Activated naive CD8-positive, alpha-beta T cell treated with anti-CD3 and anti-CD28 coated beads, Interleukin-2, amount 50 U/mL, for 24 hours (primary cell): ENCODE data around the gene IFT80.

ENCODE experiments used
- ATAC-seq: fragments of 150-1000 bp; cut with Tn5 transposase; one replicate; pipeline ENCODE4 v1.10.0; 2021
- DNase-seq: peaks from one replicate; pipeline ENCODE4 v3.0.0; 2021
- H3K27ac Mint-ChIP-seq: one replicate; pipeline ENCODE4 v1.8.0; 2021; ENCODE audit warnings: mild to moderate bottlenecking, mixed read lengths
- H3K27me3 Mint-ChIP-seq: one replicate; pipeline ENCODE4 v1.8.0; 2021; ENCODE audit warnings: mixed read lengths
- H3K36me3 Mint-ChIP-seq: one replicate; pipeline ENCODE4 v1.8.0; 2021; ENCODE audit warnings: low read depth, mixed read lengths
- H3K4me1 Mint-ChIP-seq: one replicate; pipeline ENCODE4 v1.8.0; 2021; ENCODE audit warnings: mixed read lengths
- H3K4me3 Mint-ChIP-seq: one replicate; pipeline ENCODE4 v1.8.0; 2021; ENCODE audit warnings: mild to moderate bottlenecking, moderate library complexity, mixed read lengths
- H3K9me3 Mint-ChIP-seq: one replicate; pipeline ENCODE4 v1.8.0; 2021; ENCODE audit warnings: mixed read lengths

IFT80 gene

DNA sequence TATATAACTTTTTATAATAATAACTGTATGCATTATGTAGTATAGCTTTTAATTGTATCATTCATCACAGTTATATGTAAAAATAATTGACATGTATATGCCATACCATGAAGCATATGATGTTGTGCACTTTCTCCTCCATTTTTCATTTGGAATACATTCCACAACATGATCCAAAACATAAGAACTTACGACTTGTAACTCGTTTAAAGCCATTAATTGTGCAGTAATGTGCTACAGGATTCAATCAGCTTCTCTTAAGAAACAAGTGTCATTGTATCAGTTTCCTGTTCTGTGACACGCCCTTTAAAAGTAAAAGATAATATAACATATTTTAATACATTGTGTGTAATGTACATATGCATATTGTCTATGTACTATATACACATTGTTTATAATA is 171.6 kb downstream of the IFT80 start:
- Mint-ChIP-seq H3K27me3 (peaks cover 53% of the 10 kb centered on the region), H3K4me1 (peaks cover 12% of the 10 kb centered on the region)

DNA sequence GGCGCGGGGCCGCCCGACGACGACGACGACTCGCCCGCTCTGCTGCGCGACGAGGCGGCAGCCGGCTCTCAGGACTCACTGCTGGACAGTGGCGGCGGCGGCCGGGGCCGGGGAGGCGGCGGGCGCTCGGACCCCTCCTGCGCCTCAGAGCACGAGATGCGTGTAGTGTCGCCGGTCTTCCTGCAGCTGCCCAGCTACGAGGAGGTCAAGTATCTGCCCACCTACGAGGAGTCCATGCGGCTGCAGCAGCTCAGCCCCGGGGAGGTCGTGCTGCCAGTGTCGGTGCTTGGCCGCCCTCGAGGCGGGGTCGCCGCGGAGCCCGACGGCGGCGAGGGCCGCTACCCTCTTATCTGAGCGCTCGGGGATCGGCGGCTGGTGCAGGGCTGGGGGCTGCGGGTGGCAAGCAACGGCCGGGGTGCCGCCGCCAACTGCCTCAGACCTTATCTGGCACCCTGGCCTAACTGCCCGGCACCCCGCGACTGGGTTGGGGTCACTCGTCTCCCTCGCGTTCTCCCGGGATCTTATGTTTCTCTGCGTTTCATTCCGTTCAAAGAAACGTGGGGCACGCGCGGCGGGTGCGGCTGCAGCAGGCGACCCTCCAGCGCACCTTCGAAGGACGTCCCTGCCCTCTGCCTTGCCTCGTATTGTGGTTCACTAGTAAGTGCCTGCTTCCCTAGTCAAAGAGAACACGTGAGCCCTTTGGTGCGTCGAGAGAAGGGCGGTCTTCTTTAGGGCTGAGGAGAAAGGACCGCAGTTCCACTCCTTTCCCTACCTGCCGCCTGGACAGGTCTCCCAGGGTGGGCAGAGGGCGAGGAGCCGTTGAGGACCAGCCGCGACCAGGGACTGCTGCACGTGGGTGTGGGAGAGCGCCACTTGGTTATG is 172.8 kb downstream of the IFT80 start:
- H3K4me1 Mint-ChIP-seq, result peaks cover 12% of the 10 kb centered on the region
- H3K27me3 Mint-ChIP-seq, result peaks cover 55% of the 10 kb centered on the region
- DNase-seq (peak; percentile 4), ATAC-seq (no peak)
- H3K4me3 Mint-ChIP-seq, result peak overlapping the region; percentile 49
- H3K36me3 Mint-ChIP-seq, result no peaks in the 10 kb centered on the region
- no peaks in the 10 kb centered on the region for H3K9me3 Mint-ChIP-seq
- H3K27ac Mint-ChIP-seq, result peak overlapping the region; percentile 35

More for the DNA sequence above, 171.6 kb downstream of the IFT80 start:
- no peak overlapping the region for H3K27ac Mint-ChIP-seq
- DNase-seq (no peak), ATAC-seq (no peak)
- H3K4me3 Mint-ChIP-seq, result no peak overlapping the region
- no peaks in the 10 kb centered on the region for H3K36me3 Mint-ChIP-seq
- no peaks in the 10 kb centered on the region for H3K9me3 Mint-ChIP-seq

DNA sequence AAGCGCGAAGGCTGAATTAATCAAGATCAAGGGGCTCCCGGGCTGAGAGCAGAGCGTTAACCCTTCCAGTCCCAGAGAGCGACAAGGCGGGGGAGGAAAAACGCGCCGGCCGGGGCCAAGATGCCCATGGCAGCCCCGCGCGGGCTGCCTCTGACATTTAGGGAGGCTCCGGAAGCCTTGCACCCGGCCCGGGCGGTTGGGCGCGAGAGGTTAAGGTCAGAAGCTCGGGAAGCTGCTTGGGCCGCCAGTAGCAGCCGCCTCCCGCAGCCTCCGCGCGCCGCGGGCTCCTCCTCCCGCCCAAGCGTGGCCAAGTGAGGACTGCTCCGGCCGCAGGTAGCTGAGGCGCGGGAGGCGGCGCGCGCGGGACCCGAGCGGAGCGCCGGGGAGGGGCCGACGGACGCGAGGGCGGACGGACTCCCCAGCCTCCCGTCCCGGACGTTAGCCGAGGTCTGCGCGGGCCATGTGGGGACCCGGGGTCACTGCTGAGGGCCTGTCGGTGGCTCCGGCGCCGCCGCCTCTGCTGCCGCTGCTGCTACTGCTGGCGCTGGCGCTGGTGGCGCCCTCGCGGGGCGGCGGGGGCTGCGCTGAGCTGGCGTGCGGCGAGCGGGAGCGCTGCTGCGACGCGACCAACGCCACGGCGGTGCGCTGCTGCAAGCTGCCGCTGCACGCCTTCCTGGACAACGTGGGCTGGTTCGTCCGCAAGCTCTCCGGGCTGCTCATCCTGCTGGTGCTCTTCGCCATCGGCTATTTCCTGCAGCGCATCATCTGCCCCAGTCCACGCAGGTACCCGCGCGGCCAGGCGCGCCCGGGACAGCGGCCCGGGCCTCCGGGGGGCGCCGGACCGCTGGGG is 173.6 kb downstream of the IFT80 start, which contains the start of gene C3orf80:
Gene C3orf80 (plus strand): TSS at position 247 of the 850 bp plus-strand sequence. CDS start 214 bp downstream, at position 461.
- peaks cover 56% of the 10 kb centered on the region for H3K27me3 Mint-ChIP-seq
- ATAC-seq (peak; percentile 82), DNase-seq (peak; percentile 52)
- H3K4me3 Mint-ChIP-seq, result peak within 1 kb of the TSS; percentile 66
- H3K27ac Mint-ChIP-seq, result no peak within 1 kb of the TSS
- H3K9me3 Mint-ChIP-seq, result no peaks in the 10 kb centered on the region
- H3K4me1 Mint-ChIP-seq, result peaks cover 12% of the 10 kb centered on the region
- H3K36me3 Mint-ChIP-seq, result no peaks in the 10 kb centered on the region

DNA sequence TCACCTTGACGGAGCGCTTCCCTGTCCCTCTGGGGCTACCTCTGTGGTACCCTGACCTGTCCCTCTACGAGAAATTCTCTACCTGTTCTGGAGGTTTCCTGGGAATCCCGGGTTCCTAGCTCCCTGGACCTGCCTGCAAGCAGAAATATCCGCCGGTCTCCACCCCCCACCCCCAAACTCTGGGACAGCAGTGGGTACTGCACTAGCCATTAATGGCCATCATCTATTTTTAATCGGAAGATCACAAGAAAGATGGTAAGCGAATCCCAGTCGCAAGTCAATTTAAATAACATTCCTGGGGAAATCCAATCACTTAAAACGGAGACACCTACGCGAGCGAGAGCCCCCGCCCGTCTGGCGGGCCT is 174.2 kb downstream of the IFT80 start:
- H3K36me3 Mint-ChIP-seq, result no peaks in the 10 kb centered on the region
- no peak for DNase-seq
- no peak overlapping the region for H3K27ac Mint-ChIP-seq
- peaks cover 12% of the 10 kb centered on the region for H3K4me1 Mint-ChIP-seq
- H3K9me3 Mint-ChIP-seq, result no peaks in the 10 kb centered on the region
- peak overlapping the region; percentile 66 for H3K4me3 Mint-ChIP-seq
- no peak for ATAC-seq
- H3K27me3 Mint-ChIP-seq, result peaks cover 57% of the 10 kb centered on the region

DNA sequence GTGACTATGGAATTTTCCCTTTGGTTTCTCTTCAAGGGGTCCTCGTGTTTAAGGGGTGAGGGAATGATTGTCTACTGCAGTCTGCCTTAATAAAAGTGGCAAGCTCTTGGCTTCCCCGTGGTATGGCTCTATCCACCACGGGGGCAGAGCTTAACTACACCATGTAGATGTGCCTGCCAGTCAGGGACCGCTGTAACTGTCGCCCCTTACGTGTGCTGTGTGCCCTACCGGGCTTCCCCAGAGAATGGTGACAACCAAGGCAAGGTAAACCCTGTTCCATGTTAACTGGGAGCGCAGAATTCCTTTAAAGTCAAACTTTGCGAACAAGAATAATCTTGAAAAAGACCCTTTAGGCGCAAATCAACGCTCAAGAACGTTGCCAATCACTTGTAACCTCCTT is 174.8 kb downstream of the IFT80 start:
- H3K9me3 Mint-ChIP-seq, result no peaks in the 10 kb centered on the region
- peaks cover 59% of the 10 kb centered on the region for H3K27me3 Mint-ChIP-seq
- DNase-seq, result no peak
- no peaks in the 10 kb centered on the region for H3K36me3 Mint-ChIP-seq
- H3K27ac Mint-ChIP-seq, result no peak overlapping the region
- no peak overlapping the region for H3K4me3 Mint-ChIP-seq
- peaks cover 12% of the 10 kb centered on the region for H3K4me1 Mint-ChIP-seq
- ATAC-seq, result no peak

DNA sequence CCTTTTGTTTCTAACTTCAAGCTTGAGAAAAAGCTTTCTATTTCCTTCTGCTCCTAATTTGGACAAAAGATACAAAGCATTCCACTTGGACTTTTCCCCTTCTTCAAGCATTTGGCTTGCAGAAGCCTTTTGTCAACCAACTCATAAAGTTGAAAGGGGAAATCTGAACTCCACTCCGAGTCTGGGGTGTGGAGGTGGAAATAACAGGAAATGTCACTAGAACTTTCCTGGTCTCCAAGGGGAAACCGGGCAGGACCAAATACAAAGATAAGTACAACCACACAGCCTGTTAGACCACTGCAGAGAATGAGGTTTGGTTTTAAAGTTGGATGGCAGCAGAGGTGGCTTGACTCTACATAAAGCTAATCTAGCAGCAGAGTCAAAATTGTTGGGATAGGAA is 178.0 kb downstream of the IFT80 start:
- H3K27me3 Mint-ChIP-seq, result peaks cover 58% of the 10 kb centered on the region
- DNase-seq, result no peak
- H3K4me3 Mint-ChIP-seq, result no peak overlapping the region
- peaks cover 5% of the 10 kb centered on the region for H3K4me1 Mint-ChIP-seq
- H3K27ac Mint-ChIP-seq, result no peak overlapping the region
- no peak for ATAC-seq
- H3K9me3 Mint-ChIP-seq, result no peaks in the 10 kb centered on the region
- H3K36me3 Mint-ChIP-seq, result no peaks in the 10 kb centered on the region

DNA sequence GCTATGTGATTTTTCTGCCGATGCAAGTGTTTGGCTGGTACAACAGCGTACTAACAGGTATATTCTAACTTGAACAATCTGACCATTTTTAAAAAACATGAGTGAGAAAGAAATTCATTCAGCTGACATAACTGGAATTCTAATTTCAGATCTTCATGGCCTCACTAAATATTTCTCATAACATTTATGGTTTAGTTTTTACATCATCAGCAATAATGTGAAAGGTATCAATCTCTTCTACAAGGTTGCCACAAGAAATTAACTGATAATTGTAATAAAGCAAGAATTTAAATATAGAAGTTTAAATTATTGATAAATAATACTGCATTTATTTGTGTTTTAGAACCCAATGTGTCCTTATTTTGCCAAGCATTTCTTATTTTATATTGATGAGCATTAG is 179.0 kb downstream of the IFT80 start:
- Mint-ChIP-seq H3K4me3 (no peak overlapping the region), H3K4me1 (peaks cover 4% of the 10 kb centered on the region), H3K27ac (no peak overlapping the region), H3K9me3 (no peaks in the 10 kb centered on the region), H3K36me3 (no peaks in the 10 kb centered on the region), H3K27me3 (peaks cover 62% of the 10 kb centered on the region)
- no peak for DNase-seq
- no peak for ATAC-seq

DNA sequence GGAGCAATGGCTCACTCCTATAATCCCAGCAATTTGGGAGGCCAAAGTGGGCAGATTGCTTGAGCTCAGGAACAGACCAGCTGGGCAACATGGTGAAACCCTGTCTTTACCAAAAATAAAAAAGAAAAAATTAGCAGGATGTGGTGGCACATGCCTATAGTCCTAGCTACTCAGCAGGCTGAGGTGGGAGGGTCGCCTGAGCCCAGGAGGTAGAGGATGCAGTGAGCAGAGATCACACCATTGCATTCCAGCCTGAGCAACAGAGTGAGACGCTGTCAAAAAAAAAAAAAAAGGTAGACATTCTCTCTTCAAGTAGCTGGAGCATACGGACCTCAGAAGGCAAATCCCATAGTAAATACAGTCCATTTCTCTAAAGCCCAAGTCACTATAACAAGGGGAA is 180.9 kb downstream of the IFT80 start:
- H3K27me3 Mint-ChIP-seq, result peaks cover 50% of the 10 kb centered on the region
- no peaks in the 10 kb centered on the region for H3K36me3 Mint-ChIP-seq
- no peak for ATAC-seq
- no peak overlapping the region for H3K27ac Mint-ChIP-seq
- H3K9me3 Mint-ChIP-seq, result no peaks in the 10 kb centered on the region
- H3K4me3 Mint-ChIP-seq, result no peak overlapping the region
- no peak for DNase-seq
- H3K4me1 Mint-ChIP-seq, result no peaks in the 10 kb centered on the region

DNA sequence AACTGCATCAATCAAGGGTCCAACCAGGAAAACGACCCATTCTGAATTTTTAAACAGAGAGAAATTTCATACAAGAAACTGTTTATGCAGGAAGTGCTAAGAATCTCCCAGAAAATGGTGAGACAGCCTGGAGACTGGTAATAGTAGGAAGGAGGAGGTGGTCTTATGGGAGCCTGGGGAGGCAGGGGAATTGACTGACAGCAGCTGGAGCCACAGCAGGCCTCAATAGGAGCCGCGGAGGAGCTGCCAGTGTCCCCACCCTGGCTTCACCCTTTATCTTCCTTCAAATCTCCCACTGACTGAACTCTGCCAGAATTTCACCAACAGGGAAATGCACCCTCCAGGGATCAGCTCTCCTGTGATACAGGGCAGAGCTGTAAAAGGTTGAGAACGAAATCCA is 181.3 kb downstream of the IFT80 start:
- DNase-seq, result no peak
- H3K27me3 Mint-ChIP-seq, result peaks cover 48% of the 10 kb centered on the region
- ATAC-seq, result no peak
- no peaks in the 10 kb centered on the region for H3K9me3 Mint-ChIP-seq
- H3K4me1 Mint-ChIP-seq, result no peaks in the 10 kb centered on the region
- no peak overlapping the region for H3K27ac Mint-ChIP-seq
- H3K4me3 Mint-ChIP-seq, result no peak overlapping the region
- no peaks in the 10 kb centered on the region for H3K36me3 Mint-ChIP-seq

DNA sequence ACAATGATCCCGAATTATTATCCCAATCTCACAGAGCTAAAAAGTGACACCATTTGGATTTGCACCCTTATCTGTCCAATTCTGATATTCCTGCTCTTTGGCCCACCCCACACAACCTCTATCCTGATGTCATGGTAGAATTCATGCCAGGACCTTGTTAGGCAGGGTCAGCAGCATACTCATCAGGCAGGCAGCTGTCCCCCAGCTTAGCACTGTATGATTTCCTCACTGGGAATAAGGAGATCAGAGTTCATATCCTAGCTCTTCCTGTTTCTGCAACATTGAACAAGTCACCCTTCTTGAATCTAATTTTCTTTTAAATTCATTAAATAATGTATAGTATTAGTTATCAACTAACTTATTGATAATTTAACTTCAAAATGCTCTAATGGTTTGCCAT is 185.8 kb downstream of the IFT80 start:
- Mint-ChIP-seq H3K4me1 (no peaks in the 10 kb centered on the region), H3K36me3 (no peaks in the 10 kb centered on the region), H3K9me3 (no peaks in the 10 kb centered on the region), H3K27me3 (peaks cover 25% of the 10 kb centered on the region), H3K4me3 (no peak overlapping the region), H3K27ac (no peak overlapping the region)
- ATAC-seq (no peak), DNase-seq (no peak)

DNA sequence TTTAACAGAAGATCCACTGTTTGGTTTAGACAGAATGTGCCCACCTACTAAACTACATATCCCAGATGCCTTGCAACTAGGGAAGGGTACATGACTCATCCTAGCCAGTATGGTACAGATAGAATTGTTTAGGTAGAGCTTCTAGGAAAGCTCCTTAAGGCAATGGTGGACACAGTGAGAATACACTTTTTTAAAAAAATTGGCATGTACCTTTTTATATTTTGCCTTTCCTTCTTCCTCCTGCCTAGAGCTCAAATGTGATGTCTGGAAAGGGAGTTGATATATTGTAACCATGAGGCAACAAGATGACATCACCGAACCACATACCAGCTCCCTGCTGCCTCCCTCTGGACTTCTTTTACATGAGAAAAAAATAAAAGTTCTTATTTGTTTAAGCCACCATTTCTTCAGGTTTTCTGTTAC is 188.2 kb downstream of the IFT80 start:
- Mint-ChIP-seq H3K4me1 (no peaks in the 10 kb centered on the region), H3K27me3 (peaks cover 17% of the 10 kb centered on the region), H3K4me3 (no peak overlapping the region), H3K9me3 (no peaks in the 10 kb centered on the region), H3K36me3 (no peaks in the 10 kb centered on the region), H3K27ac (no peak overlapping the region)
- DNase-seq (no peak), ATAC-seq (peak; percentile 54)

DNA sequence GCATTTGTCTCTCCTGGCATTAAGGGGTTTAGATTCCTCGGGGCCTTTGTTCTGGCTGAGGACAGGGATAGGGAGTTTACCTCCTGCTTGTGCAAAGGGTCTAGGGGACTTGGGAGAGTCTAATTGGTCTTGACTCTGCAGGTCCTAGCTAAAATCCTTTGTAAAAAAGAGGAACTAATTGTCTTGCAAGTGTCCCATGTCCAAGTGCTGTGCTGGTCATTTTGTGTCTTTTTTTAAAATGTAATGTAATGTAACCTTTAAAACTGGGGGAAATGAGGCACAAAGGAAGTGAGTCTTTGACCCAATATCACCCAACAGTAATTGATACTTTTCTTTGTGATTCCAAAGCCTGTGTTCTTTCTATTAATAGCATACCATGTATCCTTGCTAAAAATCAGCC is 188.7 kb downstream of the IFT80 start:
- no peaks in the 10 kb centered on the region for H3K4me1 Mint-ChIP-seq
- H3K4me3 Mint-ChIP-seq, result no peak overlapping the region
- no peak for DNase-seq
- no peak for ATAC-seq
- H3K27ac Mint-ChIP-seq, result no peak overlapping the region
- no peaks in the 10 kb centered on the region for H3K9me3 Mint-ChIP-seq
- no peaks in the 10 kb centered on the region for H3K36me3 Mint-ChIP-seq
- H3K27me3 Mint-ChIP-seq, result peaks cover 16% of the 10 kb centered on the region
